Measurements from ENCODE around the gene FOXP4. TPM values are rescaled to one million over a fixed set of nuclear protein-coding genes. Genes with fewer than 3 reads are reported as not detected.
A peak's percentile ranks its signal among the peaks of the same experiment; 100 is the strongest.

FOXP4 gene
- total RNA-seq, 1 donor from 2014 or later: 29.9 TPM

DNA sequence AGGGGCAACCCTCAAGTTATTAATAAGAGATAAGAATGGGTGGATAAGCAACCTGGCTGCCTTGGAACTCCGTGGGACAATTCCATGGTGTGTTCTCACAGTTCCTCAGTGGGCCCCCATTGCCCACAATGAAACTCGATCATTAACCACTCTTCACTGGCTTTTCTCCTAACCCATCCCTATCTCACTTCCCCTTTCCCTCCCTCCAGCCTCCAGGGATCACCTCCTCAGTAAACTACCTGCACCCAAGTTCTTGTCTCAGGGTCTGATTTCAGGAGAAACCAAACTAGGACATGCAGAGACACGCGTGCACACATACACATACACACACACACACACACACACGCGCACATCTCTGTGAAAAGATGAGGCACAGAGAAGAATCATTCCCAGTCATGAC lies 37.7 kb upstream of the FOXP4 start:
- Histone ChIP-seq H3K4me1 (peaks cover 26% of the 10 kb centered on the region), H3K9me3 (no peaks in the 10 kb centered on the region), H3K27me3 (peaks cover 15% of the 10 kb centered on the region), H3K27ac (no peak overlapping the region), H3K4me3 (no peak overlapping the region), H3K36me3 (no peaks in the 10 kb centered on the region)
- ATAC-seq (no peak), DNase-seq (no peak)
- TF ChIP-seq, protein P1, sequence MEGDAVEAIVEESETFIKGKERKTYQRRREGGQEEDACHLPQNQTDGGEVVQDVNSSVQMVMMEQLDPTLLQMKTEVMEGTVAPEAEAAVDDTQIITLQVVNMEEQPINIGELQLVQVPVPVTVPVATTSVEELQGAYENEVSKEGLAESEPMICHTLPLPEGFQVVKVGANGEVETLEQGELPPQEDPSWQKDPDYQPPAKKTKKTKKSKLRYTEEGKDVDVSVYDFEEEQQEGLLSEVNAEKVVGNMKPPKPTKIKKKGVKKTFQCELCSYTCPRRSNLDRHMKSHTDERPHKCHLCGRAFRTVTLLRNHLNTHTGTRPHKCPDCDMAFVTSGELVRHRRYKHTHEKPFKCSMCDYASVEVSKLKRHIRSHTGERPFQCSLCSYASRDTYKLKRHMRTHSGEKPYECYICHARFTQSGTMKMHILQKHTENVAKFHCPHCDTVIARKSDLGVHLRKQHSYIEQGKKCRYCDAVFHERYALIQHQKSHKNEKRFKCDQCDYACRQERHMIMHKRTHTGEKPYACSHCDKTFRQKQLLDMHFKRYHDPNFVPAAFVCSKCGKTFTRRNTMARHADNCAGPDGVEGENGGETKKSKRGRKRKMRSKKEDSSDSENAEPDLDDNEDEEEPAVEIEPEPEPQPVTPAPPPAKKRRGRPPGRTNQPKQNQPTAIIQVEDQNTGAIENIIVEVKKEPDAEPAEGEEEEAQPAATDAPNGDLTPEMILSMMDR (IDR thresholded peaks at IDR 0.05): no peak
- intact Hi-C loops (cut with DNase I): no loop called here

DNA sequence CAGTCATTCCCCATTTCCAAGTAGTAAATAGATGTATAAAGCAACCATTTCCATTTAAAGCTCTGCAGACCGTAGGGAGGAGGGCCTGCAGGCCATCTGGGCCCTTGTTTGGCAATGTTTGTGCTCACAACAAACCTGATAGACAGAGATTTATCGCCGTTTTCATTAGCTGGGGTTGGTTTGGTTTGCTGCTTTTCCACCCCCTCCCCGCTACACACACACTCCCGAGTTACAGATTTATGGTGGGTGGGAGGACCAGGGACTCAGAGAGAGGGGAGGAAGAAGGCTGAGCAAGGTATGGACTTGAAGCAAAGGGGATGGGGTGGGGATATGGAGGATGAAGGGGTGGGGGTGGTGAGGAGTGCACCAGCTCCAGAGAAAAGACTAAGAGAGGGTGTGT lies 36.6 kb upstream of the FOXP4 start:
- peaks cover 8% of the 10 kb centered on the region for H3K27me3 ChIP-seq
- no peak overlapping the region for H3K27ac ChIP-seq
- intact Hi-C loops (cut with DNase I): no loop called here
- TF ChIP-seq, protein P1 (IDR thresholded peaks at IDR 0.05): no peak
- no peak for DNase-seq
- H3K4me1 ChIP-seq: peaks cover 18% of the 10 kb centered on the region
- H3K4me3 ChIP-seq: no peak overlapping the region
- ATAC-seq: no peak
- no peaks in the 10 kb centered on the region for H3K36me3 ChIP-seq
- H3K9me3 ChIP-seq: no peaks in the 10 kb centered on the region

DNA sequence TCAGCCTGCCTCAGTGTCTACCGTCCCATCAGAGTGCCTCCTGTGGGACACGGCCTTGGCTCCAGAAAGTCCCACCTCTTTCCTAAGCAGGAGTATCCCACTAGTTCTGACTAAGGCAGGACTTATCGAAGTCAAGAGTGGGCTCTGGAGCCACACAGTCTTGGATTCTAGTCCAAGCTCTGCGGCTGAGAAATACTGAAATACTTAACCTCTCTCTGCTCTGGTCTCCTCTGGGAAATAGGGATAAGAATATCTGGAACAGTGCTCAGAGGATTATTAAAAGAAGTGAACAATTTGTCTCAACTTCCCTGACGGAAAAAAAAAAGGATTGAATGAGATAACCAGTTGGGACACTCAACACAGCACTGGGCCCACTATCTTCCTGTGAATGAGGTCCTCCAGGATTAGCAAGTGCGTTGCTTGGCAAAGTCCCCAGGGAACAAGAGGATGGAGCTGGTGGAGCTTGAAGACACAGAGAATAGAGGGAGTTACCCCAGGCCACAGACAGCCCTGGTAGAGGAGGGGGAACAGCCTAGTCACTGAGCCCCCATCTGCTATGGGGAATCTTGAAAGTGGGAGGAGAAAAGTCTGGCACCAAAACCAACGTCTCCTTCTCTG lies 34.6 kb upstream of the FOXP4 start:
- ATAC-seq (no peak), DNase-seq (no peak)
- intact Hi-C loops (cut with DNase I): no loop called here
- Histone ChIP-seq H3K9me3 (no peaks in the 10 kb centered on the region), H3K4me3 (no peak overlapping the region), H3K27me3 (no peaks in the 10 kb centered on the region), H3K27ac (no peak overlapping the region), H3K4me1 (peaks cover under 1% of the 10 kb centered on the region), H3K36me3 (no peaks in the 10 kb centered on the region)
- TF ChIP-seq, protein P1 (IDR thresholded peaks at IDR 0.05): no peak

DNA sequence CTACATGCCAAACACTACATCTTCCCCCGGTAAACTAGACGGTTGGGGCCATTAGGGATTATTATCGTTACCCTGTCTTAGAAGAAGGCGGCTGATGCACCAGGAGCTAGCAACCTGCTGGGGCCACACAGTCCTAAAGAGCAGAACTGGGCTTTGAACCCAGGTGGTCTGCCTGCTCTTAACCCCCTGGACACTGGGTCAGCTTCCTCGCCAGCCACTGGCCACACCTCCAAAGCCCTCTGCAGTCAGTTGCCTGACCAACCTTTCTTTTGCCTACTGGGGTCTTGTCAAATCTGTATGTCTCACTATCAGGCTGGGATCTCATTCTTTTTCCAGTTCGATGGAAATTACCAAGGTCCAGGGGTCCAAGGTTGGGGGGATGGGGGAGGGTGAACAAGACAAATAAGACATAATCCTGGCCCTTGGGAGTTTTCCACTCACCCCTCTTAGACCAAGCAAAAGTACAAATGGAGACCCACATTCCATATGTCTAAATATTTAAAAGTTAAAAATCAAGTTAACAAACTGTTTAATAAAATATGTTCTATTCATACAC lies 34.0 kb upstream of the FOXP4 start:
- H3K9me3 ChIP-seq: no peaks in the 10 kb centered on the region
- H3K36me3 ChIP-seq: no peaks in the 10 kb centered on the region
- peaks cover under 1% of the 10 kb centered on the region for H3K4me1 ChIP-seq
- DNase-seq (no peak), ATAC-seq (no peak)
- H3K27me3 ChIP-seq: no peaks in the 10 kb centered on the region
- no peak overlapping the region for H3K27ac ChIP-seq
- no peak overlapping the region for H3K4me3 ChIP-seq
- TF ChIP-seq, protein P1 (IDR thresholded peaks at IDR 0.05): no peak
- intact Hi-C loops (cut with DNase I): no loop called here

DNA sequence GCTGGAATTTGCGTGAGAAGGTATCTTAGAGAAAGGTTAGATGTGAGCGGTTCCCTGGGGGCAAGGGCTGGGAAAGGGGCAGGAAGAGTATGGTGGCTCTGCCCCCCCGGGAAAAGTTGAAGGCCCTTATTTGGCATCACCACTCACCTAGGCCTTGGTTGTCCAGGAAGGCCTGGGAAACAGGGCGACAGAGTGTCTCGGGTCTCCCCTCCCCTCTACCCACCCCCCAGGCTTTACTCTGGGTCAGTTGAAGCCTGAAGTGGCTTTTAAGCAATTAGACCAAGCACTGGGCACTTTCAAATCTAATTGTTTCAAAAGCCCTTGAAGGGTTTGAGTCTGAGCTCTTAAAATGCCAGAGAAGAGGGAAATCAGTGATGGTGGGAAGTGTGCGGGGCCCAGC lies 30.2 kb upstream of the FOXP4 start:
- Histone ChIP-seq H3K27ac (no peak overlapping the region), H3K27me3 (no peaks in the 10 kb centered on the region), H3K9me3 (no peaks in the 10 kb centered on the region), H3K4me3 (no peak overlapping the region), H3K4me1 (peaks cover 3% of the 10 kb centered on the region), H3K36me3 (no peaks in the 10 kb centered on the region)
- TF ChIP-seq, protein P1 (IDR thresholded peaks at IDR 0.05): no peak
- intact Hi-C loops (cut with DNase I): no loop called here
- DNase-seq (no peak), ATAC-seq (peak; percentile 40)
